ENCODE measurements around the gene NSUN6. TPM values are rescaled to one million over a fixed set of nuclear protein-coding genes. Genes with fewer than 3 reads are reported as not detected.

Gene NSUN6
- total RNA-seq, 1 experiment from 2014 or later = 12.5 TPM

- BruUV-seq (replicated peaks) = no TSS peak
- DNase-seq (ENCODE audit: low read depth, low spot score) = no peak
These were observed 16.6 kb upstream of the NSUN6 start for GRCh38 chr10:18668026-18668425.

More at GRCh38 chr10:18668026-18668425, 16.6 kb upstream of the NSUN6 start:
- Histone ChIP-seq H3K79me2 (ENCODE audit: insufficient read depth, low read length) (peaks cover 89% of the 10 kb centered on the region), H2AFZ (ENCODE audit: low read depth, low read length, poor library complexity, severe bottlenecking) (no peak overlapping the region), H3K36me3 (ENCODE audit: control insufficient read depth in 1 of 2, insufficient read depth in 2 of 2, low read length in 2 of 2) (peaks cover 14 to 31% of the 10 kb centered on the region in 2 experiments), H3K4me3 (replicated peaks in 1 of 2; ENCODE audit: low read depth in 1 of 2, low read length in 2 of 2) (no peak overlapping the region), H3K9me3 (ENCODE audit: control insufficient read depth in 1 of 2, insufficient read depth in 1 of 2, low read depth in 1 of 2, low read length in 2 of 2) (no peaks in the 10 kb centered on the region), H3K9me2 (ENCODE audit: insufficient read depth) (no peaks in the 10 kb centered on the region), H3K27ac (ENCODE audit: low read depth, low read length) (no peak overlapping the region), H3K9ac (ENCODE audit: low read length) (no peak overlapping the region), H3K27me3 (ENCODE audit: insufficient read depth, low read length) (no peaks in the 10 kb centered on the region), H4K20me1 (ENCODE audit: insufficient read depth) (no peaks in the 10 kb centered on the region), H3K4me1 (ENCODE audit: control insufficient read depth in 1 of 2, insufficient read depth in 2 of 2, low read length in 2 of 2) (peaks cover 7 to 19% of the 10 kb centered on the region in 2 experiments), H3K4me2 (ENCODE audit: low read length) (no peak overlapping the region)
- ChIA-PET POLR2A (no interaction called here), RAD21 (ENCODE audit: low non-redundant PET in 1 of 2, low total read pairs in 2 of 2, uncharacterized antibody in 2 of 2, unreplicated experiment in 2 of 2) (no interaction called here), CTCF (no interaction called here)
- ATAC-seq = no peak
- intact Hi-C loops (cut with micrococcal nuclease) = no loop called here
- TF ChIP-seq SRF (IDR thresholded peaks at IDR 0.05; ENCODE audit: low read depth) = no peak
- TF ChIP-seq ZNF274 (IDR thresholded peaks at IDR 0.05; ENCODE audit: low read depth, low read length) = no peak
- TF ChIP-seq EZH2phosphoT487 (IDR thresholded peaks at IDR 0.05; ENCODE audit: borderline replicate concordance) = no peak
- TF ChIP-seq SIN3A (IDR thresholded peaks at IDR 0.05; ENCODE audit: low read depth) = no peak
- TF ChIP-seq ZFX (IDR thresholded peaks at IDR 0.05) = no peak
- TF ChIP-seq TCF7L2 (IDR thresholded peaks at IDR 0.05; ENCODE audit: borderline replicate concordance, extremely low read depth, insufficient read depth, insufficient read length) = no peak
- TF ChIP-seq FOSL1 (IDR thresholded peaks at IDR 0.05; ENCODE audit: low read depth) = no peak
- TF ChIP-seq POLR2AphosphoS5 (IDR thresholded peaks at IDR 0.05; ENCODE audit: low read depth, low read length) = no peak
- TF ChIP-seq POLR2A (IDR thresholded peaks at IDR 0.05; ENCODE audit: borderline replicate concordance, extremely low read depth, insufficient read depth, insufficient read length) = no peak
- no peak for TF ChIP-seq ZBTB33 (IDR thresholded peaks at IDR 0.05; ENCODE audit: extremely low read depth, insufficient replicate concordance, low read length)
- no peak for TF ChIP-seq CEBPB (IDR thresholded peaks at IDR 0.05; ENCODE audit: low read depth)
- TF ChIP-seq JUND (IDR thresholded peaks at IDR 0.05) = no peak
- no peak for TF ChIP-seq RAD21 (IDR thresholded peaks at IDR 0.05; ENCODE audit: low read depth)
- TF ChIP-seq ELF1 (IDR thresholded peaks at IDR 0.05; ENCODE audit: borderline replicate concordance, low read depth) = no peak
- TF ChIP-seq YY1 (IDR thresholded peaks at IDR 0.05; ENCODE audit: extremely low read depth, insufficient replicate concordance, low read depth, low read length) = no peak
- no peak for TF ChIP-seq SP1 (IDR thresholded peaks at IDR 0.05; ENCODE audit: low read depth)
- TF ChIP-seq ATF3 (IDR thresholded peaks at IDR 0.05) = no peak
- TF ChIP-seq MAX (IDR thresholded peaks at IDR 0.05) = no peak
- TF ChIP-seq CBX3 (IDR thresholded peaks at IDR 0.05; ENCODE audit: low read depth) = no peak
- TF ChIP-seq REST (IDR thresholded peaks at IDR 0.05; ENCODE audit: low read depth) = no peak
